Transverse colon (tissue), 4 donors: Measurements from ENCODE around the gene RFX2. TPM values are rescaled to one million over a fixed set of nuclear protein-coding genes. Genes with fewer than 3 reads are reported as not detected.

Source experiments
- DNase-seq: peaks from one replicate; pipeline ENCODE4 v3.0.0-alpha.2; 2019
- H3K27ac ChIP-seq, 4 donors: fragments of 200-600 bp; sonication (generic); 2 replicates each; pipeline ENCODE4 v1.5.1; 2016 to 2018; ENCODE audit warnings: inconsistent platforms in 4 of 4
- H3K27me3 ChIP-seq: fragments of 200-600 bp; sonication (generic); 2 replicates; pipeline ENCODE4 v1.5.1; 2017; ENCODE audit warnings: inconsistent platforms
- H3K36me3 ChIP-seq, 4 donors: fragments of 200-600 bp; sonication (generic); 2 replicates each; pipeline ENCODE4 v1.5.1; 2017 to 2019; ENCODE audit warnings: inconsistent platforms in 4 of 4
- H3K4me1 ChIP-seq, 4 donors: fragments of 200-600 bp; sonication (generic); 2 replicates each; pipeline ENCODE4 v1.5.1; 2017 to 2020; ENCODE audit warnings: inconsistent platforms in 4 of 4
- H3K4me3 ChIP-seq, 4 donors: fragments of 200-600 bp; sonication (generic); 1 replicate in 1 of 4; 2 replicates in 3 of 4; pipeline versions ENCODE4 v1.5.1 to v1.6.1; 2017 to 2019; ENCODE audit warnings: inconsistent platforms in 4 of 4
- H3K9me3 ChIP-seq, 2 donors: fragments of 200-600 bp; sonication (generic); 2 replicates each; pipeline ENCODE4 v1.5.1; 2017 to 2019; ENCODE audit warnings: inconsistent platforms in 2 of 2
- EP300 ChIP-seq: sonication (generic); formaldehyde crosslinking; IDR thresholded peaks from one replicate; pipeline ENCODE4 v1.6.1; 2017; ENCODE audit warnings: antibody characterized with exemption, low read depth
- POLR2A ChIP-seq: fragments of 450-650 bp; IDR thresholded peaks from one replicate; pipeline ENCODE4 v1.6.1; 2016; ENCODE audit warnings: antibody characterized with exemption, mild to moderate bottlenecking, moderate library complexity
- POLR2AphosphoS5 ChIP-seq, 3 donors: sonication (generic); formaldehyde crosslinking; IDR thresholded peaks; one replicate each; pipeline ENCODE4 v1.6.1; 2016; ENCODE audit warnings: antibody characterized with exemption in 3 of 3
- WGBS, 2 donors: methylation state at CpG; one replicate each; pipeline ENCODE4 v1.1.5; 2018; ENCODE audit warnings: low coverage in 1 of 2; 5-methylcytosine and 5-hydroxymethylcytosine counted together
- in situ Hi-C, 4 donors: fragments of 200-750 bp; cut with MboI; loops; one replicate each; pipeline versions ENCODE4 v1.15.0 to v1.15.1; 2017; ENCODE audit warnings: low sequenced_read_pairs in 3 of 4, low pct_ligation_motif_present in 1 of 4, low pct_unique_long_range_greater_than_20kb in 1 of 4
- intact Hi-C: fragments of 100-400 bp; cut with DNase I; formaldehyde crosslinking; loops from one replicate; pipeline ENCODE4 v1.15.1; 2023; ENCODE audit warnings: low total_unique reads
- total RNA-seq, 4 donors: library from RNA; depleted of rRNA; stranded (reverse); fragments of >200 nt; gene quantifications; one replicate each; pipeline ENCODE4 v1.1.0, GENCODE V29; 2016
- TF ChIP-seq, protein P1 (sequence below), 5 experiments: fragments of 200-600 bp in 3 of 5; fragments of 450-650 bp in 2 of 5; sonication (generic) in 3 of 5; IDR thresholded peaks; 1 replicate in 2 of 5; 2 replicates in 3 of 5; pipeline ENCODE4 v1.5.1; 2016 to 2017; ENCODE audit warnings: antibody characterized with exemption in 5 of 5, inconsistent platforms in 3 of 5, mild to moderate bottlenecking in 2 of 5, moderate library complexity in 1 of 5

Gene RFX2
- total RNA-seq, 4 donors from 2014 or later: 6.1 to 57.5 (median 11.8) TPM

DNA sequence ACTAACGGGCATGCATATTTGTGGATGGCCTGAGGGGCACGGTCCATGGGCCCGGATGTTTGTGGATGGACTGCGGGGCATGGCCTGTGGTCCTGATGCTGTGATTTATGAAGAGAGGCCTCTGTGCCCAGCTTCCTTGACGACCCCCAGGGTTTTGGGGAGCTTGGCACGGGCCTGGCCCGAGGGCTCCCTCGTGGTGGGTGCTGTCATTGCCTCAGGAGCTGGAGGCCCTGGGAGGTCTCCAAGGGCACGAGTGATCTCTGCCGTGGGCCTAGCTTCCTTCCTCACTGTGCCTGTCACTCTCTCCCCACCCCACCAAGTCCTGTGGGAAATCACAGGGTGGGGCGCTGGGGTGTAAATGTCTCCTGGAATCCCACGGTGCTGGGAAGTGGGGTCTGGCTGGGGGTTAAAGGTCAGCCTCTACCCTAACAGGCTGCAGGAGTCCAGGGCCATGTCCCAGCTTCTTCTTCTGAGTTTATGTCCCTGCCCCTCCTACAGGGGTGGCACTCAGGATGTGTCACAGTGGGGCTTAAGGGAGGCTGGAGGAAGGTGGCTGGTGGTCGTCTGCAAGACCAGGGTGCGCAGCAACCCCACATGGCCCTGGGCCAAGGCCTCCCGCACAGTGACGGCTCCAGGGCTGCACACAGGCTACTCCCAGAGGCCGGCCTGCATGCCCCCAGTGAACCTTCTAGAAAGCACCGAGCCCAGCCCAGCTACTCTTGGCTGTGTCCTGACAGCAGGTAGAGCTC is 104.8 kb downstream of the RFX2 start:
- Histone ChIP-seq H3K9me3 (no peaks in the 10 kb centered on the region), H3K27me3 (no peaks in the 10 kb centered on the region), H3K4me1 (no peaks in the 10 kb centered on the region), H3K36me3 (peaks cover 0 to 4% (median 0%) of the 10 kb centered on the region in 4 donors), H3K27ac (no peak overlapping the region), H3K4me3 (no peak overlapping the region)
- no peak for DNase-seq
- TF ChIP-seq EP300 (no peak), POLR2A (no peak)
- TF ChIP-seq, protein P1, sequence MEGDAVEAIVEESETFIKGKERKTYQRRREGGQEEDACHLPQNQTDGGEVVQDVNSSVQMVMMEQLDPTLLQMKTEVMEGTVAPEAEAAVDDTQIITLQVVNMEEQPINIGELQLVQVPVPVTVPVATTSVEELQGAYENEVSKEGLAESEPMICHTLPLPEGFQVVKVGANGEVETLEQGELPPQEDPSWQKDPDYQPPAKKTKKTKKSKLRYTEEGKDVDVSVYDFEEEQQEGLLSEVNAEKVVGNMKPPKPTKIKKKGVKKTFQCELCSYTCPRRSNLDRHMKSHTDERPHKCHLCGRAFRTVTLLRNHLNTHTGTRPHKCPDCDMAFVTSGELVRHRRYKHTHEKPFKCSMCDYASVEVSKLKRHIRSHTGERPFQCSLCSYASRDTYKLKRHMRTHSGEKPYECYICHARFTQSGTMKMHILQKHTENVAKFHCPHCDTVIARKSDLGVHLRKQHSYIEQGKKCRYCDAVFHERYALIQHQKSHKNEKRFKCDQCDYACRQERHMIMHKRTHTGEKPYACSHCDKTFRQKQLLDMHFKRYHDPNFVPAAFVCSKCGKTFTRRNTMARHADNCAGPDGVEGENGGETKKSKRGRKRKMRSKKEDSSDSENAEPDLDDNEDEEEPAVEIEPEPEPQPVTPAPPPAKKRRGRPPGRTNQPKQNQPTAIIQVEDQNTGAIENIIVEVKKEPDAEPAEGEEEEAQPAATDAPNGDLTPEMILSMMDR (IDR thresholded peaks at IDR 0.05): no peak
- 89% methylated on average over 13 of the region's 18 CpGs; no CpG with 5 or more reads in 1 of the 2 donors for WGBS, 2 donors
- intact Hi-C loops (no loop called here), in situ Hi-C loops (no loop called here)

DNA sequence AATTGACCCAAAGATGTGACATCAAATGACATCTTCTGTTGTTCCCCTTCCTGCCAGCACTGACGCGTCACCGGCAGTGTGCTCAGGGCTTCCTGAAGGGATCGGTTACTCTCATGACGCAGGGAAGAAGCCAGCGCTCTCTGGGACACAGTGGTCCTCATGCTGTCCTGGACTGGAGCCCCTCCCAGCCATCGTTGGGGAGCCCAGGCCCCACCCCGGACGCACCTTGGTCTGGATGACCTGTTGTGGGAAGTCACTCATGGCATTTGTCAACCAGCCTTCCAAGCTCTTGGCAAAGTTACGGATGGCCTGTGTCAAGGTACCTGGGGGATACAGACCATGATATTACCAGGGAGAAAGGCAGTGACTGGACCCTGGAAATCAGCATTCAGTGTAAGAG is 106.3 kb downstream of the RFX2 start:
- H3K36me3 ChIP-seq: peaks cover 0 to 4% (median 0%) of the 10 kb centered on the region in 4 donors
- H3K27me3 ChIP-seq: no peaks in the 10 kb centered on the region
- WGBS, 2 donors: 84% methylated on average over 9 of the region's 10 CpGs; no CpG with 5 or more reads in 1 of the 2 donors
- in situ Hi-C loops (no loop called here), intact Hi-C loops (no loop called here)
- TF ChIP-seq, protein P1 (IDR thresholded peaks at IDR 0.05): no peak
- TF ChIP-seq EP300 (no peak), POLR2A (no peak), POLR2AphosphoS5 (IDR thresholded peaks at IDR 0.05) (no peak)
- H3K4me3 ChIP-seq: no peak overlapping the region
- no peak overlapping the region for H3K27ac ChIP-seq
- H3K4me1 ChIP-seq: no peaks in the 10 kb centered on the region
- no peaks in the 10 kb centered on the region for H3K9me3 ChIP-seq
- no peak for DNase-seq

DNA sequence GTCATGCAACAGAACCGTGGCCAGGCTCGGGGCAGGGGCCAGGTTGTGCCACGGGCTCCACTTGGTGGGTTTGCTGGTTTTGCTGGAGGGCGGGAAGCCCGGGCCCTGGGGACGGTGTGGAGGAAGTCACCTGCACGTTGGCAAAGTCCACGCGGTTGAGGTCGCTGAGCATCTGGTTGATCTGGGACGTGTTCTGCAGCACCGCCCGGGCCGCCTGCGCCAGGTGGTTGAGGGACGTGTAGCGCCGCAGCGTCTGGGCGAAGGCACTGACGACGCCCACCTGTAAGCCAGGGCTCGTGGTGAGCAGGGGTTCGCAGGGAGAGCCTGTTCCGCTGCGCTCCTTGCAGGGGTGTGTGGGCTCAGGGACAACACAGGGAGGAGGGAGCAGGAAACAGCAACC is 107.7 kb downstream of the RFX2 start:
- no peak for DNase-seq

GRCh38 chr19:6000228-6000847 is 110.0 kb downstream of the RFX2 start:
- DNase-seq: no peak
- Histone ChIP-seq H3K4me1 (no peaks in the 10 kb centered on the region), H3K36me3 (peaks cover 0 to 4% (median 0%) of the 10 kb centered on the region in 4 donors), H3K27ac (no peak overlapping the region), H3K27me3 (no peaks in the 10 kb centered on the region), H3K9me3 (no peaks in the 10 kb centered on the region), H3K4me3 (no peak overlapping the region)
- intact Hi-C loops (no loop called here), in situ Hi-C loops (no loop called here)
- WGBS, 2 donors: 87% methylated on average over 7 of the region's 7 CpGs; no CpG with 5 or more reads in 1 of the 2 donors
- TF ChIP-seq, protein P1 (IDR thresholded peaks at IDR 0.05): no peak
- TF ChIP-seq POLR2A (no peak), POLR2AphosphoS5 (IDR thresholded peaks at IDR 0.05) (no peak), EP300 (no peak)

More for the DNA sequence above, 107.7 kb downstream of the RFX2 start:
- Histone ChIP-seq H3K27ac (no peak overlapping the region), H3K36me3 (peaks cover 0 to 4% (median 0%) of the 10 kb centered on the region in 4 donors), H3K27me3 (no peaks in the 10 kb centered on the region), H3K4me1 (no peaks in the 10 kb centered on the region), H3K9me3 (no peaks in the 10 kb centered on the region), H3K4me3 (no peak overlapping the region)
- no peak for TF ChIP-seq EP300
- TF ChIP-seq, protein P1 (IDR thresholded peaks at IDR 0.05): no peak
- TF ChIP-seq POLR2AphosphoS5 (IDR thresholded peaks at IDR 0.05): no peak
- no peak for TF ChIP-seq POLR2A
- intact Hi-C loops (no loop called here), in situ Hi-C loops (no loop called here)
- 93% methylated on average over 26 of the region's 26 CpGs; no CpG with 5 or more reads in 1 of the 2 donors for WGBS, 2 donors
